K562 (cell line): ENCODE measurements around the gene UBR3. TPM values are rescaled to one million over a fixed set of nuclear protein-coding genes. Genes with fewer than 3 reads are reported as not detected.

ENCODE experiments used
- ATAC-seq: fragments of 200-7000 bp; cut with Tn5 transposase; 3 replicates; pipeline ENCODE4 v1.9.1; 2020; ENCODE audit warnings: moderate library complexity
- BruUV-seq: library from RNA; stranded (reverse); fragments of 400-500 nt; replicated peaks from 2 replicates; lab custom pipeline; 2021; lab: Mats Ljungman, UMichigan
- CTCF ChIA-PET: fragments of 300-600 bp; formaldehyde crosslinking; extraction: SDS; loops from one replicate; lab custom pipeline; 2021; ENCODE audit warnings: low intra/inter-chr PET ratio; lab: Yijun Ruan, JAX
- POLR2A ChIA-PET: fragments of 300-600, 350-650 bp; sonication (Branson Sonifier 250); formaldehyde crosslinking; extraction: SDS; loops from one replicate; lab custom pipeline; 2021; ENCODE audit warnings: antibody characterized with exemption, inconsistent platforms; lab: Yijun Ruan, JAX
- DNase-seq, 4 experiments: peaks; one replicate each; pipeline versions ENCODE4 v3.0.0 to v3.0.0-alpha.2; 2011 to 2018; ENCODE audit warnings: low spot score in 3 of 4, mixed read lengths in 3 of 4; ENCODE audit errors: extremely low read depth in 1 of 4
- FAIRE-seq: peaks from 2 replicates; lab custom pipeline; 2011; peaks lifted over from hg19 to GRCh38; lab: Jason Lieb, UNC
- H2AFZ ChIP-seq: 2 replicates; pipeline ENCODE4 v1.6.0; 2011; ENCODE audit warnings: low read depth, low read length, control low read depth, inconsistent platforms
- H3K27ac ChIP-seq: fragments of 200-600 bp; 3 replicates; pipeline ENCODE4 v1.8.0; 2011; ENCODE audit warnings: low read depth, mild to moderate bottlenecking, control low read depth, inconsistent platforms, low read length, moderate library complexity, mixed read lengths; ENCODE audit errors: extremely low read depth
- H3K27me3 ChIP-seq, 2 experiments: fragments of 300-600 bp in 1 of 2; 2 replicates in 1 of 2; 3 replicates in 1 of 2; pipeline versions ENCODE4 v1.6.0 to v1.8.0; 2011; ENCODE audit warnings: inconsistent platforms in 2 of 2, low read length in 2 of 2, mild to moderate bottlenecking in 1 of 2, mixed read lengths in 1 of 2, moderate library complexity in 1 of 2; ENCODE audit not compliant: control insufficient read depth in 2 of 2, insufficient read depth in 2 of 2
- H3K36me3 ChIP-seq: fragments of 300-600 bp; 3 replicates; pipeline ENCODE4 v1.8.0; 2011; ENCODE audit warnings: mild to moderate bottlenecking, low read length, inconsistent platforms; ENCODE audit not compliant: control insufficient read depth, insufficient read depth
- H3K4me1 ChIP-seq, 2 experiments: fragments of 200-600 bp in 1 of 2; replicated peaks in 1 of 2; 2 replicates in 1 of 2; 3 replicates in 1 of 2; pipeline versions ENCODE4 v1.5.1 to v1.8.0; 2011; ENCODE audit warnings: inconsistent platforms in 2 of 2, low read length in 2 of 2, mild to moderate bottlenecking in 1 of 2, mixed read lengths in 1 of 2, moderate library complexity in 1 of 2; ENCODE audit not compliant: control insufficient read depth in 2 of 2, insufficient read depth in 2 of 2
- H3K4me2 ChIP-seq: 2 replicates; pipeline ENCODE4 v1.6.1; 2011; ENCODE audit warnings: low read length, control low read depth, inconsistent platforms, mixed read lengths; ENCODE audit not compliant: insufficient read depth
- H3K4me3 ChIP-seq: fragments of 200-600 bp; sonication (generic), shearing (Covaris generic); 2 replicates; pipeline ENCODE4 v1.5.1; 2016; ENCODE audit warnings: control low read depth, inconsistent platforms
- H3K79me2 ChIP-seq: fragments of 200-600 bp; 3 replicates; pipeline ENCODE4 v1.8.0; 2011; ENCODE audit warnings: low read length, inconsistent platforms; ENCODE audit not compliant: control insufficient read depth, insufficient read depth
- H3K9ac ChIP-seq, 2 experiments: 2 replicates each; pipeline versions ENCODE4 v1.6.0 to v1.6.1; 2011; ENCODE audit warnings: low read depth in 2 of 2, low read length in 2 of 2, control low read depth in 1 of 2, inconsistent platforms in 1 of 2, mild to moderate bottlenecking in 1 of 2, mixed read lengths in 1 of 2; ENCODE audit not compliant: insufficient read depth in 1 of 2
- H3K9me1 ChIP-seq: one replicate; pipeline ENCODE4 v1.6.0; 2011; ENCODE audit warnings: inconsistent platforms, mild to moderate bottlenecking, low read length, moderate library complexity; ENCODE audit not compliant: control insufficient read depth, insufficient read depth
- H3K9me3 ChIP-seq: replicated peaks from 2 replicates; pipeline ENCODE4 v1.5.1; 2011; ENCODE audit warnings: low read depth, low read length, inconsistent platforms; ENCODE audit not compliant: control insufficient read depth, insufficient read depth
- H4K20me1 ChIP-seq: replicated peaks from 2 replicates; pipeline ENCODE4 v1.6.1; 2011; ENCODE audit warnings: low read length, inconsistent platforms, mixed read lengths; ENCODE audit not compliant: control insufficient read depth, insufficient read depth
- MCM2 ChIP-seq: fragments of 450-650 bp; IDR thresholded peaks from 2 replicates; pipeline ENCODE4 v1.6.1; 2017; ENCODE audit warnings: low read depth, mild to moderate bottlenecking
- MEIS2 ChIP-seq: fragments of 450-650 bp; IDR thresholded peaks from 2 replicates; pipeline ENCODE4 v1.6.1; 2014; ENCODE audit warnings: mild to moderate bottlenecking; ENCODE audit not compliant: partially characterized antibody
- PKNOX1 ChIP-seq: fragments of 450-650 bp; IDR thresholded peaks from 2 replicates; pipeline ENCODE4 v1.6.1; 2016
- WGBS: fragments of 100-300 bp; shearing (Covaris generic); methylation state at CpG from one replicate; pipeline ENCODE4 v1.1.6; 2016; ENCODE audit warnings: low coverage, mixed read lengths; ENCODE audit not compliant: insufficient coverage; ENCODE audit errors: missing lambda C conversion rate; 5-methylcytosine and 5-hydroxymethylcytosine counted together
- in situ Hi-C: fragments of 300-500 bp; cut with MboI; formaldehyde crosslinking; loops from 4 replicates; pipeline ENCODE4 v1.15.0; 2018; ENCODE audit warnings: inconsistent platforms, mixed read lengths
- intact Hi-C: fragments of 100-400 bp; cut with micrococcal nuclease; formaldehyde crosslinking; loops from 2 replicates; pipeline ENCODE4 v1.14.2; 2022
- polyA plus RNA-seq, 8 experiments: library from polyadenylated mRNA; depleted of rRNA in 4 of 8; stranded (reverse) in 5 of 8; unstranded in 3 of 8; fragments of >200 nt; fragmentation: Nextera tagmentation in 2 of 8; fragmentation: Illumina TruSeq in 1 of 8; extraction: Ambion mirVana in 2 of 8; extraction: Trizol in 1 of 8; gene quantifications; 2 replicates each; pipeline versions ENCODE4 v1.2.1 to v1.2.3, GENCODE V29; 2011 to 2014; ENCODE audit warnings: inconsistent platforms in 1 of 8, missing spikeins in 1 of 8
- total RNA-seq, 7 experiments: library from RNA; depleted of rRNA in 6 of 7; stranded (reverse); fragments of >200 nt in 6 of 7; fragmentation: Illumina TruSeq in 2 of 7; extraction: Trizol in 2 of 7; gene quantifications; 2 replicates each; pipeline versions ENCODE4 v1.2.1 to v1.2.3, GENCODE V29; 2011 to 2021; ENCODE audit warnings: low replicate concordance in 1 of 7

The UBR3 gene
- total and polyA plus RNA-seq, 9 of the 15 experiments (the other 6 are each of a cell fraction or from before 2014, with no cell fraction given): 14.4 to 63.5 (median 40.4) TPM

GRCh38 chr2:169887120-169887519, 59.9 kb downstream of the UBR3 start:
- Histone ChIP-seq H2AFZ (no peak overlapping the region), H3K9me1 (no peaks in the 10 kb centered on the region), H3K4me2 (no peak overlapping the region), H3K9ac (no peak overlapping the region), H3K4me1 (peaks cover 4 to 8% of the 10 kb centered on the region in 2 experiments; a peak in 3 of 5 replicates), H4K20me1 (no peaks in the 10 kb centered on the region), H3K27me3 (no peaks in the 10 kb centered on the region), H3K4me3 (no peak overlapping the region), H3K9me3 (no peaks in the 10 kb centered on the region), H3K79me2 (peaks cover 7% of the 10 kb centered on the region; the same call in 1 of the 3 replicates), H3K27ac (no peak overlapping the region; the same call in 2 of the 3 replicates), H3K36me3 (peaks cover 26% of the 10 kb centered on the region)
- intact Hi-C loops (no loop called here), in situ Hi-C loops (no loop called here)
- no TSS peak for BruUV-seq
- TF ChIP-seq PKNOX1: peak; percentile 68; the same call in 1 of the 2 replicates
- peak; percentile 74 for TF ChIP-seq MEIS2
- no peak for TF ChIP-seq MCM2
- DNase-seq: no peak
- no peak for ATAC-seq
- 8% methylated on average over 1 of the region's 1 CpG for WGBS
- CTCF ChIA-PET: no interaction called here
- peak; percentile 15 for FAIRE-seq
- POLR2A ChIA-PET: interaction anchor here (1.0 to 1.3 kb wide), 4 partner anchors 8 to 58 kb away, joined by 3 to 6 read pairs (median 4); no protein-coding TSS in a partner anchor
